DMS153 treated with DMSO at 0.1 percent for 48 hours (cell line): ENCODE data around the gene XPA.
"Not testable (repeated sequence)": the region's sequence is repeated elsewhere in the genome, so short reads cannot be mapped to it uniquely, and the experiment has no call there.

Experiments used
- DNase-seq: peaks from one replicate; lab custom pipeline; 2025; ENCODE audit not compliant: unreplicated experiment; lab: John Stamatoyannopoulos, UW

The XPA gene

GRCh38 chr9:97696803-97697601 lies at the start of gene XPA:
TSS of gene XPA (minus strand) at chr9:97697340. CDS start at chr9:97697292, 48 bp downstream.
- peak; percentile 80 for DNase-seq

GRCh38 chr9:97744710-97745708 lies 47.9 kb upstream of the XPA start:
- DNase-seq: no peak

DNA sequence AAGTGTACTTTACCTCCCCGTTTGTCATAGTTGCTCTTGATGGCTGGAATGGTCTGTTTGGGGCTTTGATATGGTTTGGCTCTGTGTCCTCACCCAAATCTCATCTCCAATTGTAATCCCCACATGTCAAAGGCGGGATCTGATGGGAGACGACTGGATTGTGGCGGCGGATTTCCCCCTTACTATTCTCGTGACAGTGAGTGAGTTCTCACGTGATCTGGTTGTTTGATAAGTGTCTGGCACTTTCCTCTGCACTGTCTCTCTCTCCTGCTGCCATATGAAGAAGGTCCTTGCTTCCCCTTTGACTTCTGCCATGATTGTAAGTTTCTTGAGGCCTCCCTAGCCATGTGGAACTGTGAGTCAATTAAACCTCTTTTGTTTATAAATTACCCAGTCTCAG lies 46.9 kb upstream of the XPA start:
- not testable (repeated sequence) for DNase-seq

DNA sequence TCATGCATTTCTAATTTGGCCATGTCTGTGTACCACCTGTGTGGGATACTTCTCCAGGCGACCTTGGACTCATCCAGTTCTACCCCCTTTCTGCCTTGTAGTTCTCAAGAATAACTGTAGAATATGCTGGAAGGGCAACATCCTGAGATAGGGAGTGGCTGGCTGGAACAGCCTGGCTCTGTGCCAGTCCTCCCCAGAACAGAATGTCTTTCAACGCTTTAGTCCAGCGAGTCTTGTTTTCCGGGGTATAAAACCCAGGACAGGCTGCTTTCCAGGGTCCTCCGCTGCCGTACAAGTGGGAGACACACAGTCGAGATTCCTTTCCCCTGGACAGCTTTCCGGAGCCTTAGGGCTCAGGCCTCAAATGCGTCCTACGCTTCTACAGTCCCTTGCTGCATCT lies 45.4 kb upstream of the XPA start:
- DNase-seq: no peak

DNA sequence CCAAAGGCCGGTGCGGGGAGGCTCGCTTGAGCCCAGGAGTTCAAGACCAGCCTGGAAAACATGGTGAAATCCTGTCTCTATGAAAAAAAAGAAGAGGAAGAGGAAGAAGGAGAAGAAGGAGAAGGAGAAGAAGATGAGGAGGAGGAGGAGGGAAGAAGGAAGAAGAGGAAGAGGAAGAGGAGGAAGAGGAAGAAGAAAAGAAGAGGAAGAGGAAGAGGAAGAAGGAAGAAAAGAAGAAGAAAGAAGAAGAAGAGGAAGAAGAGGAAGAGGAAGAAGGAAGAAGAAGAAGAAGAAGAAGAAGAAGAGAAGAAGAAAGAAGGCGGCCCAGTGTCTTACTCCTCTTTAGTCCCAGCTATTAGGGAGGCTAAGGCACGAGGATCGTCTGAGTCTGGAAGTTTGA lies 44.8 kb upstream of the XPA start:
- DNase-seq: no peak

- DNase-seq: peak; percentile 52
These were observed 44.0 kb upstream of the XPA start for GRCh38 chr9:97740848-97741821.

GRCh38 chr9:97737429-97737828 lies 40.3 kb upstream of the XPA start:
- DNase-seq: no peak

DNA sequence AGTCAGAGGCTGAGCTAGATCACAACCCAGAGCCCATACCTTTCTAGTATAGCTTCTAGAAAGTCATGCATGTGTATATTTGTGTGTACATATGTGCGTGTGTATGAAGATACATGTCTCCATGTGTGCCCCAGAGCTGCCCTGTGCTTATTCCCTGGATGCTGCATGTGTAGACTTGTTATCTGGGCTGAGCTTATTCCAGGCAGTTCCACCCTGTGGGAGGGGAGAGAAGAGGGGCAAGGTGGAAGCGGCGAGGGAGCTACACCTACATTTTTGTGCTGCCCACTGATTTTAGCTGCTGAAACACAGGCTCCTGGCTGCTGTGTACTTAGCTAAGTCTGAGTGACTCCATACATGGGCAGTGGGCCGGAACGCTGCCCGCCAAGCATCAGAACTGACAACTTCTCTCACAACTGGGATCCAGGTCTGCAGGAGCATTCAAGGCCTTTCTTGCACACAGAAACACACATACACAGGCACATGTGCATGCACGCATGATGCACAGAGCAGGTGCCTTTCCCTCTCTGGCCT lies 38.0 kb upstream of the XPA start:
- DNase-seq: no peak

- DNase-seq: no peak
These were observed 29.6 kb upstream of the XPA start for GRCh38 chr9:97726716-97727115.

DNA sequence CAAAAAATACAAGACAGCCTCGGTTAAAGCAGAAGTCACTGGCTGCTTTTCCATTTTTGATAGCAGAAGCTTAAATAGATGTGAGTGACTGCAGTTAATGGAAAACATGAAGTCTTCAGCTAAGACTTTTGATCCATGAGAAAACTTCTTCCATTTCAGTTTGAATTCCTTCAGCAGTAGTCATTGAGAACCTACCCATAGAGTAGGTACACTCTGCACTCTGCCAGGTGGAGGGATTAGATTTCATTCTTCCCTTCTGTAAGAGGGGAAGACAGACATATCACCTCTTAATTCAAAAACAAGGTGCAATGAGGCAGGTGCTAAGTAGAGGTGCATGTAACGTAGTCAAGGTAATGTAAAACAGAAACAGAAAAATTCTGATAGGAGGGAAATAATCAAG lies 26.7 kb upstream of the XPA start:
- DNase-seq: no peak

DNA sequence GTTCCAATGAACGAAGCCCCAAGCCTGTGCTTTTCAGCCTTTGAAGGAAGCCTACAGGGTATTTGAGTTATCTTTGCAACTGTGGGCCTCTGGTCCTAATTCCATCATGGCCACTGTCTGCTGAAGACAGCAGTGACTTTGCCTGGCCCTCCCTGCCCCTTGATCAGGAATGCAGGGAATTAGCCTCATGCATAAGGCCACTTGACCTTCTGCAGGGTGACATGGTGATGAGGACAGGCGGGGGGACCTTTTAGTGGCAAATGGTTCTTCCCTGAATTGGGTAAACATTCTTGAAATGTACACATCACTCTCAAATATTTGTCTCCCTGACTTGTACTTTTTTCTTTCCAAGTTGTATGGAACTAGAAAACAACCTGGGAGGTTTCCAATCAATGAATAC lies 25.2 kb upstream of the XPA start:
- no peak for DNase-seq

DNA sequence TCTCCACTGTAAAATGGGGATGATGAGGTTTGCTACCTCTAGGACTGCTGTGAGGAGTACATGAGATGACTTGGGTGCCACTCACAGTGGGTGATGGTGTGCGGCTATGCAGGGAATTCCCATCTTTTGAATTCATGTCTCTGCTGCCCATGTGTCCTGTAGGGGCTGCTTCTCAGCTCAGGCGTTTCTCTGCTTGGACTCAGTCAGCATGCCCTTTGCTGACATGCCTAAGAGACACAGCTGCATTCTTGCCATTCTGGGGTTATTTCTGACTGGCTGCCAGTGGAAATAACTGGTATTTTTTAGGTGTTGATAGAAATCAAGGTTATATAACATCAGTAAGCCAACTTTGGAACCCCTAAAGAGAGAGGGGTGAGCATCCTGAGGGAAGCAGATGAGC lies 24.3 kb upstream of the XPA start:
- DNase-seq: no peak

- DNase-seq: no peak
These were observed 20.7 kb upstream of the XPA start for GRCh38 chr9:97717866-97718265.

DNA sequence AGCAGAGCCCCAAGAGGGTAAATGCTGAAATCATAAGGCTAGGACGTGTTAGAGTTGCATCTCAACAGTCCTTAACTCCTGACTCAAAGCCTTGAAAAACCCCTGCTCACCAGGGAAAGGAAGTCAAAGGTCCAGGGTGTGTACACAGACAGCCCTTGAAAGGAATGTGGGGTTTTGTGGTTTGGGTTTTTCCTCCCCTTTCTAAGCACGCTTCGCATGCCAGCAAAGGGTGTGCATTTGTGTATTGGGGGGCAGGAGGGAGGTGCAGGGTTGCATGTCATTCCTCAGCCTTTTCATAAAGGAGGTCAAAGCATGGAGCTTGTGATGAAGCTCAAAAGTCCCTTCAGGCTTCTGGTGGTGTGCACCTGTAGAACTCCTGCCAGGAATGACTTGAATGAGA lies 17.3 kb upstream of the XPA start:
- DNase-seq: no peak

- DNase-seq: no peak
These were observed 14.1 kb upstream of the XPA start for GRCh38 chr9:97711223-97711626.

- peak; percentile 66 for DNase-seq
These were observed 13.4 kb upstream of the XPA start for GRCh38 chr9:97710356-97711222.

GRCh38 chr9:97706246-97706645 lies 9.1 kb upstream of the XPA start:
- DNase-seq: no peak

DNA sequence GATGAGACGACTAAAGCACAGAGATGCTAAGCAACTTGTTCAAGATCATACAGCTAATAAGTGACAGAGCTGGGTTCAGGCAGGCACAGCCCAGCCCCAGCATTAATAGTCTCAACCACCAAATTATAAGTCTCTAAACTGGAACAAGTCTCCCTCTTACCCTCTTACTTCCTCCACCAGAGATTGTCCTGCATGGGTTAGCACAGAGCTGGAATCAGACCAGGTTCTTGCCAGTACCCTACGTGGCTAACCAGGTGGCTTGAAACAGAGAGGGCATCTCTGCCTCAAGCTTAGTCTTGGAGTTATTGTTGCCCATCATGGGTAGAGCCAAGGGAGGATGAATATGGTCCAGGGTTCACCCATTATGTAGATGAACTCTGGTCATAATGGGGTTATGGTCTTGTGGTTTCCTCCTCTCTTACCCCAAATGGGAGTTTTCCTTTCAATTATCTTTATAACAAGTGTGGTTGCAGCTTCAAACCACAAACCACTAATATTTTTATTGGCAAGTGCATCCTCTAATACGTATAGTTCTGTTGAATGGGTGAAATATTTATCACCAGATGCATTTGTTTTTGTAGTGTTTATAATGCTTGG lies 8.3 kb upstream of the XPA start:
- DNase-seq: no peak

DNA sequence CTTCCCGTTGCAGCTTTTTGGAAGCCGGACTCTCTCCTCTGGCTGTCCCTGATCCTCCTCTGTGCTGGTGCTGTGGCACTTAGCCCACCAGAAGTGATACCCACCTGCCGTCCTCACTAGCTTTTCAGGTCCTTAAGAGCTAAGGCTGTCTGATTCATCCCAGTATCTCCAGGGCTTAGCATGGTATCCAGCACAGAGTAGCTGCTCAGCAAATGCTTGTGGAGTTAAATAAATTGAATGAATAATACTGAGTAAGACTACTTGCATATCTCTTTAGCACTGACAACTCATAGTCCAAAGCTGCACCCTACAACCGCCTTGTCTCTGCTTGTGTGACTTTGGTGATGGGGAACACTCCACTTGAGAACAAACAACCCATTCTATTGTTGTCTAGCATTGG lies 7.7 kb upstream of the XPA start:
- no peak for DNase-seq
